RPMI7951 (cell line): ENCODE data around the gene TRAM2. TPM values are rescaled to one million over a fixed set of nuclear protein-coding genes. Genes with fewer than 3 reads are reported as not detected.

Experiments used
- DNase-seq: peaks from one replicate; pipeline ENCODE4 v3.0.0-alpha.2; 2012; ENCODE audit warnings: low read depth
- total RNA-seq: library from RNA; depleted of rRNA; stranded (reverse); fragments of >200 nt; shearing (Covaris generic); gene quantifications from 2 replicates; pipeline ENCODE4 v1.2.3, GENCODE V29; 2014

The TRAM2 gene
- total RNA-seq, 1 experiment from 2014 or later: 58.0 TPM

DNA sequence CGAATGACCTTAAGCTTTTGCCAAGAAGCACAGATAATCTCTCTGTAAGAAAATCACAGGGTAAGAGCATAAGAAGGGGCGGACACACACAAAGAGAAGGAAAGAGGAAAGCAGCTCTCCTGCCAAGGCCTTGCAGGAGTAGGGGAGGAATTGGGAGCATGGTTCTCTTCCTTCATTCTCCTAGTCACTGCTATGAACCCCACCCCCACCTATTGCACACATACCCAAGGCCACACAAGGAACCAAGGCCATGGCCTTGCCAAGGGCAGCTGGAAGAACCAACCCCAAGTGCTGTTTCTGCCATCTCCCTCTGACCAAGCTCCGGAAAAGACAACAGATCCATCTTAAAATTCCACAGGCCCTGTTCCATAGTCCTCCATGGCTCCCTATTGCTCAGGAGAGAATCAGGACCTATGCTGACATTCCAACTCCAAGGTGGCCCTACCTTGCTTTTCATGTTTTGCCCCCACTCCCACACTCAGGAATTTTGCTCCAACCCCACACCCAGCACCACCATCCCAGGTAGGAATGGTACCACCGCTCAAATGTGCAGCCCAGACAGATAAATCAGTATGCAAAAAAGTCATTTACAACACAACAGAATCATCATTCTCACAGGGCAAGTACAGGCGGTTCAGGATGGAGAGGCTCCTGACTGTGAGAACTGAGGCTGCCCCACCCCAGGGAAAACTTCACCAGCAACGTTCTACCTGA, 31.3 kb downstream of the TRAM2 start:
- DNase-seq: no peak

DNA sequence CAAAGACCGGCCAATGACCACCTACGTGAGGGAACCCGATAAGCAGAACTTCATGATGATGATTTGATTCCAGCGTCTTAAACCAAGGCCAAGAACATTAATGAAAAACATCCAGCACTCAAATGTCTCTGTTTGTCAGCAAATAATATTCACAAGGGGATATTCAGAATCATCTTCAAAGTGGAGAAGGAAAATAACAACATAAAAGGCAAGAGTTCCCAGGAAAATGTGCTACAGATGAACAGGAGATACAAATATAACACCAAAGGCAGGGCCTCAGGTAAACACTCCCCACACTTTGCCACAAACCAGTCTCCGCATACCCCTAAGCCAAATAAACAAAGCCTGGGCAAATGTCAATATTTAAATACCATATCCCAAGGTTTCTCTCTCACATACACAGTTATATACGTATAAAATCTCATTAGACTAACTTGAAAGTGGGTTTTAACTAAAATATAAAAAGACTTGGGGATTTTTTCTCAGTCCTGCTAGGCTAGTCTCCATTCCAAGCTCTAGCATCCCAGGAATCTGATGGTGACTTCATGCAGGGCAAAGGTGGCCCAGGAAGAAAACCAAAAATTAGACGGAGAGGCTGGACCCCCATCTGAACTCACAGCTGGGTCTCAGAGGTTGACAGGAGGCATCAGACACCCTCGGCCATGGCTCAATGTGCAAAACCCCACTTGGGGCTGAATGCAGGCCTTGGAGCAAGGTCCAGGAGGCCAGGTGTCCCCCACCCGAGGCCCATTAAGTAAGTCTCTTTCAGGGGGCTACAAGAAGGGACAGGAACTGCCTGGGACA, 32.1 kb downstream of the TRAM2 start:
- no peak for DNase-seq

DNA sequence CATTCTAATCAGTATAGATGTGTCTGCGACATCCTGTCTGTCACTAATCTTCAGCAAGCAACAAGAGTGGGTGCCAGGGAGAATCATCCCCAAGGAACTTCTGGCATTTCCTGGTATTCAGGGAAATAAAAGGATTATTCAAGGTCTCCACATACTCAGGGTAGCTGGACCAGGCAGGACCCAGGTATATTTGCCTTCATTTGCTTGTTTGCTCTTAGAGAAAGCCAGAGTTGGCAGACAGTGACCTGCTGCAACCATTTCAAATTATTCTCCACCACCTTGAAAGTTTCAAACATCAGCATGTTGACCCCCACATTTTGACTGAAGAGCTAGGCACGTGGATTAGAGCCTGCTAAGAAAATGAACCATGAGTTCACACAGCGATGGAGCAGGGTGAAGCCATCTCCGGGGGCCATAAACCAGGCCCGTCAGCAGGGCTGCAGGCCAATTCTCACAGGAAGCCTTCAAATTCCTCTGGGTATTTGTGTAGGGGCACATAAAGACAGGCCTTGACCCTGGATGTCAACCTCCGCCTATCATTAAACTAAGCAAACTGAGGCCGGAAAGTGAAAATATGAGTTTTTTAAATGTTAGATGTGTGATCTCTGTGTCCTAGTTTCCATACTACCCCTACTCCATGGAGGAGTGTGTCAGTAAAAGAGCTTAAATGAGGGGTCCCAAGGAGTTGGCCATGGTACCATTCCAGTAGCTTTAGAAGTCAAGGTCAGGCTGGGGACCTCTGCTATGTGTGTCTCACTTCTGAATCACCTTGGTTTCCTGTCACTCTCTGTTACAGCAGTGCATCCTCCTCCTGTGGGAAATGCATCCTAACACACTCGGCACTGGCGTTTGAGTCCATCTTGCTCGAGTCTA, 32.9 kb downstream of the TRAM2 start:
- DNase-seq: peak; percentile 64

DNA sequence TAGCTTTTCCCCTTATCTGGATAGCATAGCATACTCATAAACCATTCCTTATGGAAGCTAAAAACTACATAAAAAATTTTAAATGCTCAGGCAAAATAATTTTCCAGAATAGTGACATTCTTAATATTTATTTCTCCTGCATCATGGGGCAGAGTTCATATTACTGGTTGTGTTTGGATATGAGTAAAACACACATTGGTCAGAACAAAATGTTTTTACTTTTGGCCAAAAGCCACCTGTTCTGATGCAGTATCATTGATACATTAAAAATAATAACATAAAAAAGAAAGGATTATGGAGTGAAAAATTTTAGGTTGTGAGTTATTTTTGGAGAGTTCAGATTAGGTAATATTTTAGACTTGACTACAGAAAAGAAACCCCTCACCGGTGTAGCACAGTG, 33.6 kb downstream of the TRAM2 start:
- DNase-seq: no peak

DNA sequence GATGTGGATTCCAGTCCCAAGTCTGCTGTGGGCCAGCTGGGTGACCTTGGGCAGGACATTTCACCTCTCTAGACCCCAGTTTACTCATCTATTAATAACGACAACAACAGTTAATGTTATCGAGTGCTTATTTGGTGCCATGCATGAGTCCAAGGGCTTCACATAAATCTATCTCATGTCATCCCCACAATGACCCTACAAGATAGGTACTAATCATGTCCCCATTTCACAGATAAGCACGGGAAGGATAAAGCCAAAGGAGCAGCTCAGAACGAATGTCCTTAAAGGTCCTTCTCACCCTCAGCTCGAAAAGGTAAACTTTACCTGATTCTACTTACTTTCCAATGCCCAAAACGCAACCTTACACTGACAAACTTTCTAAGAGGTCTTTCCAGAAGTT, 35.7 kb downstream of the TRAM2 start:
- DNase-seq: no peak

DNA sequence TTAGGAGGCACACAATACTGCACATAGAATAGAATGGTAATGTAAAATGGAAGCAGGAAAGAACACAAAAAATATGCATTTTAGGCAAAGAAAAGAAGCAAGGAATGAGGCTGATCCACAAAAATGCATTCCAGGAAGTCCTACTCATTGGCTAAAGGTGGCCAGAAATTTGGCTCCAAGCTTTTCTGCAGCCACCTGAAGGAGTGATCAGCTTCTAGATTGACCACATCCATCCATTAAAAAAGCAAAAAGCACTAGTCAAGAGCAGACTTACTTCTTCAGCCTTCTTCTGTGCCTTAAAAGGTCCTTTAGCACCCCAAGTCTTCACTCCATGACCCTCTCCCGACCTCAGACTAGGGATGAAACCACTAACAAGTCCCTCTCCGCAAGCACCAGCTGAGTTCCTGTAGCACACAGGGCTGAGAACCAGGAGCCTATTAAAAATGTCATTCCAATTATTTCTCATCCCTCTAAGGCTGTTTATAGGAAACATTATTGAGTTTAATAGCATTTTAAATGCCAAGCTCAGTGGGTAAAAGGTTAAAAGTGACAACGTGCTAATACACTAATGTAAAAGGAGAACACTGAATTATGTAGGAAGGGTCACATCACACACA, 36.5 kb downstream of the TRAM2 start:
- peak; percentile 58 for DNase-seq

DNA sequence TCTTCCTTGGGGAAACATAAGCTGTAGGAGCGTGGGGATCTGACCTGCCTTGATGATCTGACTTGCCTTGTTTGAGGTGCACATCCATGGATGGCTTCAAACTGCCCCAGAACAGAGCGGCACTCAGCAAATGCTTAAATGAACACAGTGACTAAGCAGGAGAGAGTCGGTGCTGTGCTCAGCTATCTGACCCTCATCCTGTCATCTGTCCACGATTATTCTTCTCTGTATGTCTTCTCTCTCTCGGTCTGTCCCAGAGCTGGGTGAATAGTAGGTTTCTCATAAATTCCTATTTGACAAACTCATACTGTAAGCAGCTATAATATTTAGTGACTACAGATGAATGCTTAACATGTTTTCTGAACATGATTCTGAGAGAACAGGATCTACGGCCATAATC, 37.3 kb downstream of the TRAM2 start:
- DNase-seq: peak; percentile 79

DNA sequence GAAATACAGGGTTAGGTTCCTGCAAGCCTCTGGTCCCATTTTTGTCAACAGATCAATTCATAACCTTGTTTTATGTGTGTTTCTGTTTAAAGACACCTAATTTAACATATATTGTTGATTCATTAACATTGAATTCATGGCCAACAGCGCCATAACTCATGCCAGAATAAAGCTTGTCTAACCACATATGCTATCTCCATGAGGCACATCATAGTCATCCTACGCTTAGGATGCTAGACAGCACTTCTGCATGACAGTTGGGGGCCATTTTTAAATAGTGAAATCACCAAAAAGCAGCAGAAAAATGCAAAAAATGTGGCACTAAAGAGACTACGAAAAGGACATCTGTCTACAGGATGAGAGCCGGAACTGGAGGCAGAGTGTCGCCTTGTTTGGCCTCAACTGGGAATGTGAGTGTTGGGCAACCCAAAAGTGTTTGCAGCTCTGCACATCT, 37.9 kb downstream of the TRAM2 start:
- peak; percentile 81 for DNase-seq

DNA sequence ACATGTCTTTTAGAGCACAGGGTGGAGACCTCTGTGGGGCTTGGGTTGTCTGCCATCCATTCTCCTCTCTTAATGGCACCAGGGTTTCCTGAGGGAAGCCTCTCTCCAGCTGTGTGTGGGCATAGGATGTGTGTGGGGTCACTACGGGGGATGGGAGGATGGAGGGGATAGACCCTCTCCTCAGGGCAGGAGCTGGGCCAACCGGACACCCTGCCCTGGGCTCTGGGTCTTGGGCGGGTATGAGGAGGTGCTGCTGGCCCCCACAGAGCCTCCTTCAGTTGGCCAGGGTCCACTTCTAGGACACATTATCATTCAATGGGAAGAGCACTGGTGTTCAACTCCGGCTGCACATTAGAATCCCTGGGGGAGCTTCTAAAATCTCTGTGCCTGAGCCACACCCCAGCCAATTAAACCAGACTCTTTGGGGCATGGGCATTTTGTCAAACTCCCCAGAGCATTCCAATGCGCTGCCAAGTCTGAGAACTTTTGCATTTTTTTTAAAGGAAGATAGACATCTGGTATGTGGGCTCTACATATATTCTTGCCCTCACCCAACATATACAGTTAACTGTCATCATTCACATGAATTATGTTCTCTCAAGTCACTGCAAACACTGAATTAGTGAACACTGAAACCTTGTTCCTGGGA, 38.5 kb downstream of the TRAM2 start:
- peak; percentile 91 for DNase-seq

DNA sequence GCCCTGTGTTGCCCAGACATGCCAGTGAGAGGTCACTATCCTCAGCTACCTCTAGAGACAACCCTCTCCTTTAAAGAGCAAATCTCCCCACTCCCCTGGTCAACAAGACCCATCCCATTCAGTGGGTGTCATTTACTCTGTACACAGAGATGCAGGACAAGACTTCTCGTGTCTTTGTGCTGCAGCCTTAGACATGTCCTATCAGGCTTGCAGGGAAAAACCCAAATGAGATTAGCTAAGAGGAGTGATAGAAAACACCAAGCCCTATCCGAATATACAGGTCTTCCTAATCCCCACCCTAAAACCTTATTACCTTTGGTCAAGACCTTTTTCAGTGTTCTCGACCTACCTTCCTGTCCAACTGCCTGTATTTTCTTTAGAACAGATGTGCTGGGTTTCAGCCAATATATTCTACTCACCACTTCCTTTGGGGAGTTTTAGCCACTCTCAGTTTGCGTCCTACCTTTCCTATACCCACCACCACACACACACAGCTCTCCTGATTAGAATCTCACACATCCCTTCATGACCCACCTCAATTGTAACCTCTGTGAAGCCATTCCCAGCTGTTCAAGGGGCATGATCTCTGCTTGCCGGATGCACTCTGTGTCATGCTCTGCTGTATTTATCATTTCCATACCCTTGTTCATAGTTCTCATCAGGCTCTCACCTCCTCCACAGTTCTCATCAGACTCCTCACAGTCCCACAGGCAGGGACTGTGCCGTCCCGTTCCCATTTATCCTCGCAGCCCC, 39.7 kb downstream of the TRAM2 start:
- peak; percentile 76 for DNase-seq

DNA sequence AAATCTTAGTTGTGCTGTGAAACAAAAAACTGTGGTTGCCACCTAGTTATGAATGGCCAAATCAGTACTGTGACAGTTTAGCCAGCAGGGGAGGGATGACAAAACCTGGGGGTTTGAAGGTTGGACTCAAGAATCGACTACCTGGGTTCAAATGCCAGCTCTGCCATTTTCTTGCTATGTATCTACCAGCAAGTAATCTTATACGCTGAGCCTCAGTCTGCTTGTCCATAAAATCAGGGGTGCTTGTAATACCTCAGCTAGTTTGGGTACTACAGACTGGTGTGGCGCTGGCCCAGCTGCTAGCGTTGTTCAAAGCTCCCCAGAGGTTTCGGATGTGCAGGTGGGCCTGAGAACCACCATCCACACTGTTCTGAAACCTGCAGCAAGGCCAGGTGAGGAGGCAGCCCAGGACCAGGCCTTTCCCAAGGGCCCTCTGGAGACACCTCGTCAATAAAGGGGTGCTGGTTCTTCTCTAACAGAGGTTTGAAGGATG, 40.4 kb downstream of the TRAM2 start:
- DNase-seq: no peak

DNA sequence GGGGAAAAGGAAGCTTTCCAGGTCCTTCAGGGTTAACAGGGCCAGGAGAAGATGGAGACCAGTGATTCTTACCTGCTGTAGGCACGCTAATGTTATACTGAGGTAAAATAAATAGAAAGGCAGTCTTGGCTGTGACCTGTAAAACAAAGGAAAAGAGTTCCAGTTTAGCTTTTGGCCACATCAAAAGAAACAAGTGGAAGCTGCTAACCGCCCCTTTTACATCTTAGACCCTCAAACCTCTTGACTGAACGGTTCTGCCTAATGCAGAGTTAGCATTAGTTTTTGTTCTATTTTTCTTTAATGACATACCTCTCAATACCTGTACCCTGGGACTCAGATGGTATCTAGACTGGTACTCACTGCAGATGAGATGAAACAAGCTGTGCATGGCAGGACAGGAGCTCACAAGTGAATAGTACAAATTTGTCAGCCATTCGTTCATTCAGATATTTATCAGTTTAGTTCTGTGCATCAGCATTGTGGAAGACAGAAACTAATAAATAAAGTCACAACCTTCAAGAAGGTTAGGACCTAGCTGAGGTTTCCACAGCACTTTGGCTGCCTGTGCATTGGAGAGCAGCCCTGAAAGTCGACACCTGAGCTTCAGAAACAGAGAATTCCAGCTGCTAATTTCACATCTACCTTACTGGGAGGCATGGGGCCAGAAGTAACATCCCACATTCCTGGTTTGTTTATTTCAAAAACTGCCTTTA, 41.0 kb downstream of the TRAM2 start:
- no peak for DNase-seq

DNA sequence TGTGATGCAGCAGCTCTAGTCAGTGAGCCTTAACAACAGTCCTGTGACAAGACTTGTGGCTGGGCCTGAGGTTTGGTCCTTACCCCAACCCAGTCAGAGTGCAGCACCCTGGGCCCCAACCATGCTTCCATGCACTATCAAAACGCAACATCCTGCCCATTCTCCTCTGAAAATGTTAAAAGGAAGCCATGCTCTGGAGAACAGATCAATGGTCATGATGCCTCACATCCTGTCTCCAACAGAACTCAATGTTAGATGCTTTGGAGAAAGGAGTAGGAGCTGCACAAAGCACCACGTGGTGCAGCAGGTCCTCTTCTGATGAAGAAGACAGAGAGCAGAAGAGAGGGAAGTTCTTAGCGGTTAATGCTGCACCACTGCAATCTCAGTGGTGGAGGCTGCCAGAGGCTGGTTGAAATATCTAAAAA, 41.9 kb downstream of the TRAM2 start:
- no peak for DNase-seq

DNA sequence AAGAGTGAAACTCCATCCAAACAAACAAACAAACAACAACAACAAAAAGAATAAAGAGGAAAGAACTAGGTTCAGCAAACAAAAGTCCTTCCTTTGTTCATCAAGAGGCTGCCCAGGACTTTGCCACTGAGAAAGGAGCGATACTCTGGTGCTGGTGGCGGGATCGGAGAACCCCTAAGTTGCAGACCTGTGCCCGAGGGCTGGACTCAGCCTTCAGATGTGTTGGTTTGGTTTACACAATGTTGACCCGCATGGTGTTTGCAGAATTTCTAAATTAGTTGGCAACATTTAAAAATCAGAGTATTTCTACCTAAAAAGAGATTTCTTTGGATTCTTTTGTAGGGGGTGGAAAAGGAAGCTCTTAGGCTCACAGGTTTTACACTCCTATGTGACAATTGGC, 42.5 kb downstream of the TRAM2 start:
- no peak for DNase-seq

DNA sequence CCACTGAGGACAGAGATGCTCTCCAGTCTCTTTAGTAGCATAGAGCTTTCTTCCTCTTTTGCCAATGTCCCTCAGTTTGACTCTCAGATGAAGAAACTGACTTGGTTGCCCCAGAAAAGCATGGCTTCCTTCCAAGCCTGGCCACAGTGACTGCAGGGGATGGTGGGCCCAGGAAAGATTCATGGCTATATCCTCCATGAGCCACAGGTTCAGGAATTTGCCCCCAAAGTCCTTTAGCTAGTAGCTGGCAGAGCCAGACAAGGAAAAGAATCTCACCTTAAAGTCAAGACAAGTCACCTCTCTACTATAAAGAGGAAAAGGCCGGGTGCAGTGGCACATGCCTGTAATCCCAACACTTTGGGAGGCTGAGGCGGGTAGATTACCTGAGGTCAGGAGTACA, 43.4 kb downstream of the TRAM2 start:
- DNase-seq: peak; percentile 38

DNA sequence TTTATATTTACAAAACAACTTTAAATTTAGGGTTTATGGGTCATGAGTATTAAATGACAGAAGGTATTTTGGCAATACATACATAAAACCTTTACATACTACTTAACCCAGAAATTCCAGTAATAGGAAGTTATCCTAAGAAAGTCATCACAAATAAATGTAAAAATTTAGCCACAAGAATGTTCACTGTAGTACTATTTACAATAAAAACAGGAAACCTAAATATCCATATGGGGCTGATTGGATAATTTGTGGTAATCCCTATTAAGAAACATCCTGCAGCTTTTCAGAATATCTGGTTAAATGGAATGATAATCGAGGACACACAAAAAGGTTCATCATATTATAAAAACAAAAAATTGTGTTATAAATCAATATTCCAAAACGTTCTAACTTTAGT, 44.4 kb downstream of the TRAM2 start:
- no peak for DNase-seq

DNA sequence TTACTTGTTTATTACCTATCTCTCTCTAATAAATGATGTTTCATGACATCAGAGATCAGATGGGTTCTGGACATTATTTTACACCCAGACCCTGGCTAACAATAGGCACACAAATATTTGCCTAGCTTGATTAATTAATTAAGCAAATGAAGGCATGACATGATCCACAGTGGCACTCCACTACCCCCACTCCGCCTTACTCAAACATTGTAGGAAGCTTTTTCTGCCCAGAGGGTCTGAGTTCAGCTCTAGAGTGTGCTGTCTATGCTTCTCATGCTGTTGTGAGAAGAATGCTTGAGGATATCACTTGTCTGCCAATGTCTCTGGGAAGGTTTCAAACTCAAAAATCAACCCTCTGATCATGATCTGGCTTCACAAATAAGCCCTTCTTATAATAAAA, 45.0 kb downstream of the TRAM2 start:
- DNase-seq: no peak

DNA sequence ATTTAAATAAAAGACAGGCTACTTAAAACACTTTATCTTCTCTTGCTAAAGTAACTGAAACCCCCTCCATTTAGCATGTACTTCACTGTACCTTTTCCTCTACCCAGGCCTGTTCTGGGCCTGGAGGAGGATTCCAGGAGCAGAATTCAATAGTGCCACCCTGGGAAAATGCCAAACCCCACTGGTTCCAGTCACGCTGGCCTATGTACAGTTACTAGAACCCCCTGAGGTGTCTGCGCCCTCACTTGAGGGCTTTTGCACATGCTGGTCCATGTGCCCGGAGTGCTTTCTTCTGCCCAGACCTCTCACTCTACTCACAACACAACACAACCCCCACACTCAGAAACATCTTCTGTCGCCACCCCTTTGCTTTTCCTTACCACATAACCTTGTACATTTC, 45.5 kb downstream of the TRAM2 start:
- no peak for DNase-seq

DNA sequence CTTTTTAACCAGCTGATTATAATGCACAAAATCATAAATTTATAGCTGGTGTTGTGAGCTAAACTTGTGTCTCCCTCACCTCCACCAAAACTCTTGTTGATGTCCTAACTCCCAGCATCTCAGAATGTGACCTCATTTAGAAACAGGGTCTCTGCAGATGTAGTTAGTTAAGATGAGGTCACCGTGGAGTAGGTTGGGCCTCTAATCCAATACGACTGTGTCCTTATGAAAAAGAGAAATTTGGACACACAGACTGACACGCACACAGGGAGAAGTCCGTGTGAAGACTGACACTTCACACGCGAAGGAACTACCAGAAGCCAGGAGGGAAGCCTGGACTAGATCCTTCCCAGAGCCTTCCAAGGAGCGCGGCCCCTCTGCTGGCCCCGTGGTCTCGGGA, 46.5 kb downstream of the TRAM2 start:
- no peak for DNase-seq

DNA sequence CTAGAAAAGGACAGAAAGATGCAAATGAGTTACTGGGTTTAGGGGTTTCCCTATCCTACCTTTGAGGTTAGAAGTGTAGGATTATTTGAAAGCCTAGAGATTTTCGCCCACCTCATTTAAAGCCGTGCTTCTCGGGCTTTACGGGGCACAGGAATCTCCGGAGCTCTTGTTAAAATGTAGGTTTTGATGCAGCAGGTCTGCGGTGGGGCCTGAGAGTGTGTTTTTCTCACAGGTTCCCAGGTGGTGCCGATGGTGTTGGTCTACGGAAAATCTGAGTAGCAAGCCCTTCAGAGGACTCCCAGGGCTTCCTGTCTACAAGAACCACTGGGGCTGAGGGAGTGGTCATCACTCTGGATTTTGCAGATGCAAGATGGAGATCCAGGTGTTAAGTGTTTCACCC, 47.5 kb downstream of the TRAM2 start:
- DNase-seq: no peak
